Fibroblast of mammary gland (primary cell): ENCODE results near the gene ZBTB42.

ENCODE experiments used
- DNase-seq: peaks from one replicate; pipeline ENCODE4 v3.0.0-alpha.2; 2010; ENCODE audit warnings: low read depth
- H3K4me3 ChIP-seq: 2 replicates; pipeline ENCODE4 v1.5.1; 2011; ENCODE audit warnings: low read depth, mild to moderate bottlenecking, low read length, moderate library complexity; ENCODE audit not compliant: control insufficient read depth
- TF ChIP-seq, protein P1 (sequence below): conservative IDR thresholded peaks from 2 replicates; pipeline ENCODE4 v1.5.1; 2011; ENCODE audit warnings: low read depth, low read length, inconsistent platforms; ENCODE audit not compliant: control insufficient read depth, insufficient read depth

The ZBTB42 gene

DNA sequence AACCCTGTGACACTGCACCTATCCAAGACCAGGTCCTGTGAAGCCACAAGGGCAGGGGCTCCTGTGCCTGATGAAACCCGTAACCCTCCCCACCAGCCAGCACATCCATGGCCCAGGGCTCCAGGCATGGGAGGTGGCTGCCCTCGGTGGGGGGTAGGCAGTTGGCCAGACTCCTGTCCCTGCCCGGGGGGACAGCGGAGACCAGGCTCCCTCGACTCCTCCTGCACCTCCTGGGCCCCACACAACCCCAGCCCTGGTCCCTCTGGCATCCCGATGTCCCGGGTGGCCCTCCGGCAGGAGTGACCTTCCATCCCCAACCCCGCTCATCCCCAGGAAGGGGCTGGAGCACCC lies 16.7 kb upstream of the ZBTB42 start:
- TF ChIP-seq, protein P1, sequence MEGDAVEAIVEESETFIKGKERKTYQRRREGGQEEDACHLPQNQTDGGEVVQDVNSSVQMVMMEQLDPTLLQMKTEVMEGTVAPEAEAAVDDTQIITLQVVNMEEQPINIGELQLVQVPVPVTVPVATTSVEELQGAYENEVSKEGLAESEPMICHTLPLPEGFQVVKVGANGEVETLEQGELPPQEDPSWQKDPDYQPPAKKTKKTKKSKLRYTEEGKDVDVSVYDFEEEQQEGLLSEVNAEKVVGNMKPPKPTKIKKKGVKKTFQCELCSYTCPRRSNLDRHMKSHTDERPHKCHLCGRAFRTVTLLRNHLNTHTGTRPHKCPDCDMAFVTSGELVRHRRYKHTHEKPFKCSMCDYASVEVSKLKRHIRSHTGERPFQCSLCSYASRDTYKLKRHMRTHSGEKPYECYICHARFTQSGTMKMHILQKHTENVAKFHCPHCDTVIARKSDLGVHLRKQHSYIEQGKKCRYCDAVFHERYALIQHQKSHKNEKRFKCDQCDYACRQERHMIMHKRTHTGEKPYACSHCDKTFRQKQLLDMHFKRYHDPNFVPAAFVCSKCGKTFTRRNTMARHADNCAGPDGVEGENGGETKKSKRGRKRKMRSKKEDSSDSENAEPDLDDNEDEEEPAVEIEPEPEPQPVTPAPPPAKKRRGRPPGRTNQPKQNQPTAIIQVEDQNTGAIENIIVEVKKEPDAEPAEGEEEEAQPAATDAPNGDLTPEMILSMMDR, result no peak
- no peak overlapping the region for H3K4me3 ChIP-seq
- DNase-seq, result no peak

DNA sequence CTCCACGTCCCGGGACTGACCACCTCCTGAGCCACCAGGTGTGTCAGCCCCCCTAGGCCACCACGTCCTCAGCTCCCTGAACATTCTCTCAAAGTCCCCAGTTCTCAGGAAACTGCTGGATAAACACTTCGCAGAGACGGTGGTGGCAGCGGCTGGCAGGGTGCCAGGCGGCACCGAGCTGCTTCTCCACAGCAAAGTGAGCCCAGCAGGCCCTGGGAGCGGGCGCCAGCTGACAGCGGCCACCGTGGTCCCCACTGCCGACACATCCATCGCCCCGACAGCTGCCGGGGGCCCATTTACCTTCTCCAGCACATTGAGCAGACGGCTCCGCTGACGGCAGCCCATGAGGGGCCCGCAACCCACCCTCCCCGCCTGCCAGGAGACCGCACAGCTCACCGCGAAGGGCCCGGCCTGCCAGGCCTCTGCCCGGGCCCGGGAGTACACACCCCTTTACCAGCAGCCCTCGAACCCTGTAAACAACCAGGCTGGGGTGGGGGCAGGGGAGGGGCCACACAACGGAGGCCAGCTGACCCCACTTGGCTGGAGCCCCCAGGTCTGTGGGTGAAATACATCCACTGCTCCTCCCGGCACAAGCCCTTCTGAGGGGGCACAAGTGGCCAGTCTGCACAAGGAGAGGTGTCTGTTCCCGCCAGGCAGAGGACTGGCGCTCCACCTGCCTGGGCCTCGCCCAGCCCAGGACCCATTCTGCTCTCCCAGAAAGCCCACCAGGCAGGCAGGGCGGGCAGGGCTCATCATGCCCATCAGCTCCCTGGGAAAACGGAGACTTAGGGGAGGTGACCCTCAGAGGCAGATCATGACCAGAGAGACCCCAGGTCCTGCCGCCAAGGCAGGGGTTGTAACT lies 15.8 kb upstream of the ZBTB42 start:
- DNase-seq, result no peak
- no peak overlapping the region for H3K4me3 ChIP-seq
- TF ChIP-seq, protein P1, result no peak

DNA sequence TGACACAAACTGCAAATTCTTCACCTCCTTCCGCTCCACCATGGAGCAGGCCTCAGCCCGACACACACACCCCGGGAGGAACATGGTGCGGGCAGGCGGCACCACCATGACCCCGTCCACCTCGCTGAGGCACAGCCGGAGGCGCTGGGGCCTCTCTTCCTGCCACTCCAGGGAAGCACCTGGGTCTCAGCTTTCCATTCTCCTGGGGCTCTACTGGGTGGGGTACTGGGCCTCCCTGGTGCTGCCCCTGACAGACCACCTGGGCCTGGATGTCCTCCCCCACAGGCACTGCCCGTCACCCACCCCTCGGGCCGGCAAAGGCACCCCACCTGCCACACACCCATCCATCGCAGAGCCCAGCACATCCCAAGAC lies 15.2 kb upstream of the ZBTB42 start:
- TF ChIP-seq, protein P1, result no peak
- H3K4me3 ChIP-seq, result no peak overlapping the region
- DNase-seq, result no peak

DNA sequence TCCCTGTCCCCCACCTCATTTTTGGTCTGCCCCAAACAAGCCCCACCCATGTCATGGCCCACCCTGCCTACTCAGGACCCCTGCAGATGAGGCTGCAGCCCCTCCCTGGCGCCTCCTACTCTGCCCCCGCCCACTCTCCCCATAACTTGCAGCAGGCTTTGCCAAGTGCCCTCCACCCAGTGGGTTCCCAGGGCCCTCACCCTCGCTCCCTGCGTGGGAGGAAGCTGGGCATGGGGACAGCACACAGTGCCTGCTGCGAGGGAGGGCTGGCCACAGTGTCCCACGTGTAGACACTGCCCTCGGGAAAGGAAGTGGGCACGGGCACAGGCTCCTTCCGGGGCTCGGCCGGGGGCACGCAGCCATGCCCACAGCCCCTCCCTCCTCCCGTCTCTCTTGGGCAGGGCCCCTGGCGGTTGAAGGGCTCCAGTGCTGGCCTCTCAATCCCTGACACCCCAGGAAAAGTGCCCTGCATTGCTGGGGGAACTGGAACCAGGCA lies 14.8 kb upstream of the ZBTB42 start:
- TF ChIP-seq, protein P1, result no peak
- no peak for DNase-seq

DNA sequence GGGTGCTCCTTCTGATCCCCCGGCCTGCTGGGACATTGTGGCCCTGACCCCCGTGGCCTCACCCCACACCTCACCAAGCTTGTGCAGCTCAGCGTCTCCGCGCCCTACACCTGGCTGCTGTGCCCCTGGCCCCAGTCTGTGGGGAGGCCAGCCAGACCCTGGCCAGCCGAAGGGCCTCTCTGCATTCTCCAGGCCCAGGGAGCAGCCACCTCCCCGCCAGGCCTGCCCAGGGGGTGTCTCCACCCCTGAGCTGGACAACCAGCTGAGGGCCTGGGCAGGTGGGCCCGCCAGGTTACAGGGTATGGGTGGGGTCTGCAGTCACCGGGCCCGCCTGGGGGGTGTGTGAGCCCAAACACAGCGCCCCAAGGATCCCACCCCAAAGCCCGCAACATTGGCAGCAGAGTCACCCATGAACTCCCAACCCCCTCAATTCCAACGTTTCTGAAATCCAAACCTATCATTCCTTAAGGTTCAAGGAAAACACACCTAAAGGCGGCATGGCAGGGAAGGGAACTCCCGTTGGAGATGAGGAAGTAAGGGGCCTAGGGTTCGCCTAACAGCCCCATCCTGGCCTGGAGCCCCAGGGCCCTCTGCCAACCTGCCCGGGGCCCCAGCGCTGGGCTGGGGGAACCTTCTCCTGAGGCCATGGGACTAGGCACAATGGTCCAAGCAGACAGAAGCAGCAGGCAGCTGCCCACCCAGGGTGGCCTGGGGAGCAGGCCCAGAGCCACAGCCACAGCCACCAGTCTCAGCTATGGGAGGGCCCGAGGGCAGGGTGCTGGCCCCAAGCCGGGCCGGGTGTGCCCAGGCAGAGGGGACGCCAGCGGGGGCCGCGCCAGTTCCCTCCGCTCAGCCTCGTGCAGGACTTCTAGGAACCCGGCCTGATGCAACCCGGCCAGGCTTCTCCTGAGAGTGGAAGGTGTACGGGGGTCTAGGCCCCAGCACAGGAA lies 13.9 kb upstream of the ZBTB42 start:
- TF ChIP-seq, protein P1, result no peak
- no peak for DNase-seq
- no peak overlapping the region for H3K4me3 ChIP-seq

More for the DNA sequence above, 14.8 kb upstream of the ZBTB42 start:
- no peak overlapping the region for H3K4me3 ChIP-seq

DNA sequence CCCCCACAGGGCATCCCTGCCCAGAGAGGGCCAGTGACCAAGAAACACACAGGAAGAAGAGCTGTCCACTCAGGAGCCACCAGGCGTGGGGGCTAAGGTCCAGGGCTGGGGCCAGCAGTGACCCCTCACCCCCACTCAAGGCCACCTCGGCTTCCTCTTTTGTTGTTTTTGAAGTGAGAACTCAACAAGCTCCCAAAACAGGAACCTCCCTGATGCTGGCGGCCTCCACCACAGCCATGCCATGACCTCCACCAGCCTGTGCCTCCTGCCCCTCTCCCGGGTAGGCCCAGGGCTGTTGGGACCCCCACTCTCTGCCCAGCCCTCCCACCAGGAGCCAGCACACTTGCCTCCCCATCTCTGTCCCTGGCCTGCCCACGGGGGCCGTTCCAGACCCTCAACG lies 13.2 kb upstream of the ZBTB42 start:
- DNase-seq, result no peak
- no peak overlapping the region for H3K4me3 ChIP-seq
- TF ChIP-seq, protein P1, result no peak
